Stomach (tissue), 4 donors: ENCODE results near the gene PITPNC1.

ENCODE experiments used
- POLR2A ChIP-seq, 4 donors: fragments of 450-650 bp; IDR thresholded peaks; one replicate each; pipeline ENCODE4 v1.6.1; 2016; ENCODE audit warnings: antibody characterized with exemption in 4 of 4, control low read depth in 2 of 4, mild to moderate bottlenecking in 1 of 4, moderate library complexity in 1 of 4
- POLR2AphosphoS5 ChIP-seq, 3 donors: sonication (generic); formaldehyde crosslinking; IDR thresholded peaks; one replicate each; pipeline ENCODE4 v1.6.1; 2016; ENCODE audit warnings: antibody characterized with exemption in 3 of 3
- TF ChIP-seq, protein P1 (sequence below), 7 experiments: fragments of 450-650 bp in 4 of 7; fragments of 200-600 bp in 3 of 7; sonication (generic) in 3 of 7; IDR thresholded peaks; one replicate each; pipeline ENCODE4 v1.5.1; 2016 to 2019; ENCODE audit warnings: antibody characterized with exemption in 7 of 7, control low read depth in 2 of 7, mild to moderate bottlenecking in 1 of 7

DNA sequence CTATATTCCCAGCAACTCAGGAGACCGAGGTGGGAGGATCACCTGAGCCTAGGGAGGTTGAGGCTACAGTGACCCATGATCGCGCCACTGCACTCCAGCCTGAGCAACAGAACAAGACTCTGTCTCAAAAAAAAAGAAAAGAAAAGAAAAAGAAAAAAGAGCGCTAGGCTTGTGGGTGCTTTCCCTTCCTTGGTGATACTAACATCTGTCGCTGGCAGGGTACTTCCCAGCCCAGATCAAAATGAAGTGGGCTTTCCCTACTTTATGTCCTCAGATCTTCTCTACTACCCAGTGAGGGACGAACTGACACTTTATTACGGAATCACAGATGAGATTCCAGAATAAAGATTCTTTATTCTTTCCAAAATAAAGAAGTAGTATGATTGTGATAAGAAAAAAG, 236.9 kb downstream of the PITPNC1 start:
- TF ChIP-seq, protein P1, sequence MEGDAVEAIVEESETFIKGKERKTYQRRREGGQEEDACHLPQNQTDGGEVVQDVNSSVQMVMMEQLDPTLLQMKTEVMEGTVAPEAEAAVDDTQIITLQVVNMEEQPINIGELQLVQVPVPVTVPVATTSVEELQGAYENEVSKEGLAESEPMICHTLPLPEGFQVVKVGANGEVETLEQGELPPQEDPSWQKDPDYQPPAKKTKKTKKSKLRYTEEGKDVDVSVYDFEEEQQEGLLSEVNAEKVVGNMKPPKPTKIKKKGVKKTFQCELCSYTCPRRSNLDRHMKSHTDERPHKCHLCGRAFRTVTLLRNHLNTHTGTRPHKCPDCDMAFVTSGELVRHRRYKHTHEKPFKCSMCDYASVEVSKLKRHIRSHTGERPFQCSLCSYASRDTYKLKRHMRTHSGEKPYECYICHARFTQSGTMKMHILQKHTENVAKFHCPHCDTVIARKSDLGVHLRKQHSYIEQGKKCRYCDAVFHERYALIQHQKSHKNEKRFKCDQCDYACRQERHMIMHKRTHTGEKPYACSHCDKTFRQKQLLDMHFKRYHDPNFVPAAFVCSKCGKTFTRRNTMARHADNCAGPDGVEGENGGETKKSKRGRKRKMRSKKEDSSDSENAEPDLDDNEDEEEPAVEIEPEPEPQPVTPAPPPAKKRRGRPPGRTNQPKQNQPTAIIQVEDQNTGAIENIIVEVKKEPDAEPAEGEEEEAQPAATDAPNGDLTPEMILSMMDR (IDR thresholded peaks at IDR 0.05) = no peak
- TF ChIP-seq POLR2AphosphoS5 (IDR thresholded peaks at IDR 0.05) = no peak
- no peak for TF ChIP-seq POLR2A (IDR thresholded peaks at IDR 0.05)
